PC-9 (cell line): ENCODE data around the gene MPP3. TPM values are rescaled to one million over a fixed set of nuclear protein-coding genes. Genes with fewer than 3 reads are reported as not detected.

ENCODE experiments used
- BruUV-seq: library from RNA; stranded (reverse); fragments of 400-500 nt; replicated peaks from 2 replicates; lab custom pipeline; 2021; lab: Mats Ljungman, UMichigan
- CTCF ChIA-PET: fragments of 300-600 bp; sonication (Branson Sonifier 250); formaldehyde crosslinking; loops from one replicate; lab custom pipeline; 2022; ENCODE audit warnings: antibody characterized with exemption; lab: Charles Lee
- POLR2A ChIA-PET: fragments of 300-600 bp; sonication (Branson Sonifier 250); formaldehyde crosslinking; loops from one replicate; lab custom pipeline; 2022; ENCODE audit warnings: antibody characterized with exemption; ENCODE audit not compliant: unreplicated experiment; lab: Charles Lee
- DNase-seq, 2 experiments: peaks; one replicate each; pipeline versions ENCODE4 v3.0.0 to v3.0.0-alpha.2; 2015 to 2022; ENCODE audit warnings: mixed read lengths in 1 of 2
- H2AFZ ChIP-seq: fragments of 200-600 bp; sonication (generic); 2 replicates; pipeline ENCODE4 v1.8.1; 2017; ENCODE audit warnings: antibody characterized with exemption
- H3F3A ChIP-seq: fragments of 200-600 bp; sonication (generic); 2 replicates; pipeline ENCODE4 v1.8.1; 2017; ENCODE audit warnings: antibody characterized with exemption, mild to moderate bottlenecking, low read depth; ENCODE audit not compliant: insufficient read depth
- H3K27ac ChIP-seq: fragments of 200-600 bp; sonication (generic); 2 replicates; pipeline ENCODE4 v1.6.1; 2016; ENCODE audit warnings: mixed run types
- H3K27me3 ChIP-seq: fragments of 200-600 bp; sonication (generic); 2 replicates; pipeline ENCODE4 v1.6.1; 2016; ENCODE audit warnings: low read depth, mixed run types; ENCODE audit not compliant: insufficient read depth
- H3K36me3 ChIP-seq: fragments of 200-600 bp; sonication (generic); 2 replicates; pipeline ENCODE4 v1.6.1; 2016; ENCODE audit warnings: low read depth, mixed run types
- H3K4me1 ChIP-seq: fragments of 200-600 bp; sonication (generic); replicated peaks from 2 replicates; pipeline ENCODE4 v1.6.1; 2016; ENCODE audit warnings: mixed run types; ENCODE audit not compliant: insufficient read depth
- H3K4me2 ChIP-seq: fragments of 200-600 bp; sonication (generic); 2 replicates; pipeline ENCODE4 v1.6.1; 2017; ENCODE audit warnings: mixed run types
- H3K4me3 ChIP-seq: fragments of 200-600 bp; sonication (generic); 2 replicates; pipeline ENCODE4 v1.6.1; 2016; ENCODE audit warnings: mixed run types
- H3K79me2 ChIP-seq: fragments of 200-600 bp; sonication (generic); 2 replicates; pipeline ENCODE4 v1.6.1; 2017; ENCODE audit warnings: low read depth, mixed run types
- H3K9me2 ChIP-seq: fragments of 200-600 bp; sonication (generic); 2 replicates; pipeline ENCODE4 v1.8.1; 2017; ENCODE audit warnings: mild to moderate bottlenecking; ENCODE audit not compliant: insufficient read depth
- H3K9me3 ChIP-seq: fragments of 200-600 bp; sonication (generic); 2 replicates; pipeline ENCODE4 v1.8.1; 2016; ENCODE audit warnings: low read depth; ENCODE audit not compliant: insufficient read depth
- H4K20me1 ChIP-seq: fragments of 200-600 bp; sonication (generic); 2 replicates; pipeline ENCODE4 v1.8.1; 2017; ENCODE audit not compliant: insufficient read depth
- CTCF ChIP-seq: fragments of 200-600 bp; sonication (generic); conservative IDR thresholded peaks from 2 replicates; pipeline ENCODE4 v1.6.1; 2017; ENCODE audit warnings: mixed run types, antibody characterized with exemption, mild to moderate bottlenecking, moderate library complexity
- EZH2 ChIP-seq: fragments of 200-600 bp; sonication (generic); IDR thresholded peaks from 2 replicates; pipeline ENCODE4 v1.8.0; 2017; ENCODE audit warnings: antibody characterized with exemption, low read depth
- intact Hi-C: fragments of 100-400 bp; cut with micrococcal nuclease; formaldehyde crosslinking; loops from one replicate; pipeline ENCODE4 v1.10.0; 2022; ENCODE audit not compliant: unreplicated experiment
- total RNA-seq: library from RNA; stranded (reverse); gene quantifications from 2 replicates; pipeline ENCODE4 v1.2.3, GENCODE V29; 2021

MPP3 gene
- total RNA-seq, 1 experiment from 2014 or later = 17.4 TPM

- Histone ChIP-seq H3K4me2 (no peak overlapping the region), H3K27me3 (no peaks in the 10 kb centered on the region), H3K9me3 (no peaks in the 10 kb centered on the region), H3K4me3 (no peak overlapping the region), H3K36me3 (no peaks in the 10 kb centered on the region), H3K4me1 (no peaks in the 10 kb centered on the region), H4K20me1 (no peaks in the 10 kb centered on the region), H3K79me2 (no peaks in the 10 kb centered on the region), H3K9me2 (no peaks in the 10 kb centered on the region), H3F3A (0 out of 2 replicates have a peak, but pooled peaks cover 5% of the 10 kb centered on the region), H3K27ac (no peak overlapping the region), H2AFZ (no peak overlapping the region)
- intact Hi-C loops = no loop called here
- DNase-seq = no peak
- TF ChIP-seq CTCF = no peak
- TF ChIP-seq EZH2 = no peak
- BruUV-seq = no TSS peak
- ChIA-PET POLR2A (no interaction called here), CTCF (interaction anchor here (0.6 kb wide), 1 partner anchor 70 kb away, joined by 5 read pairs; no protein-coding TSS in a partner anchor)
Observed at GRCh38 chr17:43808076-43808475, 24.9 kb downstream of the MPP3 start.

- Histone ChIP-seq H3K79me2 (no peaks in the 10 kb centered on the region), H3K27ac (no peak overlapping the region), H3K4me2 (no peak overlapping the region), H3K4me1 (no peaks in the 10 kb centered on the region), H3K4me3 (no peak overlapping the region), H3K9me2 (no peaks in the 10 kb centered on the region), H3K9me3 (no peaks in the 10 kb centered on the region), H3F3A (0 out of 2 replicates have a peak, but pooled peaks cover 5% of the 10 kb centered on the region), H3K36me3 (no peaks in the 10 kb centered on the region), H3K27me3 (no peaks in the 10 kb centered on the region), H2AFZ (no peak overlapping the region), H4K20me1 (no peaks in the 10 kb centered on the region)
- BruUV-seq = no TSS peak
- TF ChIP-seq EZH2 (no peak), CTCF (no peak)
- no peak for DNase-seq
- intact Hi-C loops = no loop called here
- CTCF ChIA-PET = no interaction called here
- POLR2A ChIA-PET = interaction anchor here (0.6 kb wide), 1 partner anchor 448 kb away, joined by 13 read pairs; no protein-coding TSS in a partner anchor
Observed at GRCh38 chr17:43805117-43805516, 27.8 kb downstream of the MPP3 start.

- intact Hi-C loops = no loop called here
Observed at GRCh38 chr17:43803758-43804157, 29.2 kb downstream of the MPP3 start.

More at GRCh38 chr17:43803758-43804157, 29.2 kb downstream of the MPP3 start:
- Histone ChIP-seq H4K20me1 (no peaks in the 10 kb centered on the region), H3K79me2 (no peaks in the 10 kb centered on the region), H3K4me3 (no peak overlapping the region), H3K36me3 (no peaks in the 10 kb centered on the region), H3K27ac (no peak overlapping the region), H3K4me2 (no peak overlapping the region), H3K4me1 (no peaks in the 10 kb centered on the region), H3K27me3 (no peaks in the 10 kb centered on the region), H3K9me2 (no peaks in the 10 kb centered on the region), H3K9me3 (no peaks in the 10 kb centered on the region), H3F3A (0 out of 2 replicates have a peak, but pooled peaks cover 5% of the 10 kb centered on the region), H2AFZ (no peak overlapping the region)
- CTCF ChIA-PET = no interaction called here
- POLR2A ChIA-PET = interaction anchor here (0.6 kb wide), 1 partner anchor 12 kb away, joined by 10 read pairs; no protein-coding TSS in a partner anchor
- no peak for DNase-seq
- TF ChIP-seq EZH2 = no peak
- no peak for TF ChIP-seq CTCF
- BruUV-seq = no TSS peak
